SK-N-MC (cell line): Measurements from ENCODE around the gene AK5.

Source experiments
- EZH2 ChIP-seq: fragments of 200-600 bp; sonication (generic); IDR thresholded peaks from one replicate; pipeline ENCODE4 v1.6.1; 2017; ENCODE audit warnings: antibody characterized with exemption
- POLR2AphosphoS5 ChIP-seq: IDR thresholded peaks from 2 replicates; pipeline ENCODE4 v1.6.1; 2012; ENCODE audit warnings: mild to moderate bottlenecking, low read depth, low read length, borderline replicate concordance

- TF ChIP-seq EZH2 (no peak), POLR2AphosphoS5 (no peak)
Observed at GRCh38 chr1:77475641-77476040, 193.8 kb downstream of the AK5 start.
